Measurements from ENCODE around the gene FRMPD1.

Gene FRMPD1

GRCh38 chr9:37650299-37650872 is 368 bp upstream of the FRMPD1 start:
- peaks cover 27% of the 10 kb centered on the region for H3K27me3 ChIP-seq (ENCODE audit: control insufficient read depth, insufficient read depth, low read length)
- no peak for DNase-seq (ENCODE audit: low read depth, low spot score)
- no peaks in the 10 kb centered on the region for H3K36me3 ChIP-seq (ENCODE audit: control insufficient read depth, insufficient read depth, low read length)
- peaks cover 3% of the 10 kb centered on the region; the same call in 1 of the 2 replicates for H3K4me1 ChIP-seq (ENCODE audit: control insufficient read depth, insufficient read depth, low read length)
- H3K4me3 ChIP-seq (ENCODE audit: low read length) = peak overlapping the region; percentile 65; the same call in 1 of the 2 replicates
- no peaks in the 10 kb centered on the region for H3K9me3 ChIP-seq (ENCODE audit: control insufficient read depth, insufficient read depth, low read length)
- no peak overlapping the region for H3K27ac ChIP-seq (ENCODE audit: low read length)
- WGBS (ENCODE audit: insufficient coverage, insufficient read length) = no CpG with 5 or more reads among the region's 45 CpGs

GRCh38 chr9:37652261-37652660 is 1.5 kb downstream of the FRMPD1 start:
- Histone ChIP-seq H3K36me3 (ENCODE audit: control insufficient read depth, insufficient read depth, low read length) (no peaks in the 10 kb centered on the region), H3K4me1 (ENCODE audit: control insufficient read depth, insufficient read depth, low read length) (peaks cover 3% of the 10 kb centered on the region; the same call in 1 of the 2 replicates), H3K27me3 (ENCODE audit: control insufficient read depth, insufficient read depth, low read length) (peaks cover 27% of the 10 kb centered on the region), H3K27ac (ENCODE audit: low read length) (no peak overlapping the region), H3K4me3 (ENCODE audit: low read length) (no peak overlapping the region), H3K9me3 (ENCODE audit: control insufficient read depth, insufficient read depth, low read length) (no peaks in the 10 kb centered on the region)
- WGBS (ENCODE audit: insufficient coverage, insufficient read length) = no CpG with 5 or more reads among the region's 7 CpGs
- no peak for DNase-seq (ENCODE audit: low read depth, low spot score)

DNA sequence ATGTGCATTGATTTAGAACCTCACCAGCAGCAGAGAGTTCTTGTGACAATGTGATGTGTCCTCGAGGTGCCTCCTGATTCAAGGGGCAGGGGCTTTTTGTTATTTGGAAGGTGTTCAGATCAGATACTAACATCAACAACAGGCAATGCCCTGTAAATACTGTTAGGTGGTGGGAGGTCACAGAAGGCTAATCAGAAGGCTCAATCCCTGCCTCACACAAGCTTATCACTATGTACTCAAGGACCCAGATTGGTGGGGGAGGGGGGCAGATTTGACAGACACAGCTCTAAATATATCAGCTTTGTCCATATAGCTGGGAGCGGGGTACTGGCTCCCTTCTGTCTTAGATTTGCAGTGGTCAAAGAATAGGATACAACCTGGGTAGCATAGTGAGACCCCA is 2.6 kb downstream of the FRMPD1 start:
- Histone ChIP-seq H3K36me3 (ENCODE audit: control insufficient read depth, insufficient read depth, low read length) (no peaks in the 10 kb centered on the region), H3K27ac (ENCODE audit: low read length) (no peak overlapping the region), H3K4me1 (ENCODE audit: control insufficient read depth, insufficient read depth, low read length) (peaks cover 3% of the 10 kb centered on the region; the same call in 1 of the 2 replicates), H3K4me3 (ENCODE audit: low read length) (no peak overlapping the region), H3K27me3 (ENCODE audit: control insufficient read depth, insufficient read depth, low read length) (peaks cover 27% of the 10 kb centered on the region), H3K9me3 (ENCODE audit: control insufficient read depth, insufficient read depth, low read length) (no peaks in the 10 kb centered on the region)
- WGBS (ENCODE audit: insufficient coverage, insufficient read length) = no CpG with 5 or more reads among the region's 2 CpGs
- DNase-seq (ENCODE audit: low read depth, low spot score) = no peak

GRCh38 chr9:37656936-37657335 is 6.2 kb downstream of the FRMPD1 start:
- no peaks in the 10 kb centered on the region for H3K9me3 ChIP-seq (ENCODE audit: control insufficient read depth, insufficient read depth, low read length)
- peaks cover 10% of the 10 kb centered on the region for H3K27me3 ChIP-seq (ENCODE audit: control insufficient read depth, insufficient read depth, low read length)
- WGBS (ENCODE audit: insufficient coverage, insufficient read length) = no CpG with 5 or more reads among the region's 1 CpG
- no peaks in the 10 kb centered on the region for H3K4me1 ChIP-seq (ENCODE audit: control insufficient read depth, insufficient read depth, low read length)
- no peak overlapping the region for H3K4me3 ChIP-seq (ENCODE audit: low read length)
- H3K36me3 ChIP-seq (ENCODE audit: control insufficient read depth, insufficient read depth, low read length) = no peaks in the 10 kb centered on the region
- no peak for DNase-seq (ENCODE audit: low read depth, low spot score)
- H3K27ac ChIP-seq (ENCODE audit: low read length) = no peak overlapping the region

DNA sequence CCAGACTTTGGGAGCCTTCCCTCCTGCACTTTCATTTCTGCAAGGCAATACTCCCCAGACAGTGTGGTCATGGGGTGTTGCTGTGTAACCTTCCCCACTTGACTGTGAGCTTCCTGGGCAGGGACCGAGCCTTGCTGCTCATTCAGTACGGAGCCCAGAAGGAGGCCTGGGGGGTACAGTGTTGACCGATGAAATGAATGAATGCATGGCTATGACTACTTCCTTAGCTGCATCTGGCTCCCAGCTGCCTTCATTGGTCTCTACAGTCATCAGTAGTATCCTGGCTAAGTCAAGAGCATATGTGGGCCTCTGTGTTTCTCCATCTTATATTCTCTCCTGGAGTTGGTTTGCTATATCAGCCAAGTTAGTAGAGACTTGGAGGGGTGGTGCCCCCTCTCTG is 9.9 kb downstream of the FRMPD1 start:
- no peak for DNase-seq (ENCODE audit: low read depth, low spot score)
- Histone ChIP-seq H3K9me3 (ENCODE audit: control insufficient read depth, insufficient read depth, low read length) (no peaks in the 10 kb centered on the region), H3K27ac (ENCODE audit: low read length) (no peak overlapping the region), H3K4me3 (ENCODE audit: low read length) (no peak overlapping the region), H3K4me1 (ENCODE audit: control insufficient read depth, insufficient read depth, low read length) (no peaks in the 10 kb centered on the region), H3K36me3 (ENCODE audit: control insufficient read depth, insufficient read depth, low read length) (no peaks in the 10 kb centered on the region), H3K27me3 (ENCODE audit: control insufficient read depth, insufficient read depth, low read length) (no peaks in the 10 kb centered on the region)
- WGBS (ENCODE audit: insufficient coverage, insufficient read length) = no CpG with 5 or more reads among the region's 3 CpGs

DNA sequence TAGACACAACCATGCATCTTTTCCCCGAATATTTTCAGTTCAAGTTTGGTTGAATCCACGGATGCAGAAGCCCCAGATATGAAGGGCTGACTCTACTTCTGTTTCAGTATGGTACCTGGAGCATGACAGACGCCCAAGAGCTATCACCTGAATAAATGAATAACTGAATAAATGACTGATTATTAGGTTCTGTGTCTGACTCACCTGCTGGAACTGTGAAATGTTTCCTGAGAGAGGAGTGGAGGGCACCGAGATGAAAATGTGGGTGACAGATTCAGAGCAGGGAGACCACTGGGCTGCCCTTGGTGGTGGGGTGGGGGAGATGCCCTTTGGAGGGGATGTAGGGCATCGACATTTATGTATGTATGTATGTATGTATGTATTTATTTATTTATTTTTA is 13.2 kb downstream of the FRMPD1 start:
- DNase-seq (ENCODE audit: low read depth, low spot score) = no peak
- Histone ChIP-seq H3K27me3 (ENCODE audit: control insufficient read depth, insufficient read depth, low read length) (no peaks in the 10 kb centered on the region), H3K36me3 (ENCODE audit: control insufficient read depth, insufficient read depth, low read length) (no peaks in the 10 kb centered on the region), H3K4me1 (ENCODE audit: control insufficient read depth, insufficient read depth, low read length) (peaks cover 3% of the 10 kb centered on the region; the same call in 1 of the 2 replicates), H3K27ac (ENCODE audit: low read length) (no peak overlapping the region), H3K9me3 (ENCODE audit: control insufficient read depth, insufficient read depth, low read length) (no peaks in the 10 kb centered on the region), H3K4me3 (ENCODE audit: low read length) (no peak overlapping the region)
- WGBS (ENCODE audit: insufficient coverage, insufficient read length) = no CpG with 5 or more reads among the region's 5 CpGs

- H3K27ac ChIP-seq (ENCODE audit: low read length) = no peak overlapping the region
- H3K4me3 ChIP-seq (ENCODE audit: low read length) = no peak overlapping the region
- peaks cover 4% of the 10 kb centered on the region; the same call in 1 of the 2 replicates for H3K4me1 ChIP-seq (ENCODE audit: control insufficient read depth, insufficient read depth, low read length)
- DNase-seq (ENCODE audit: low read depth, low spot score) = no peak
- H3K27me3 ChIP-seq (ENCODE audit: control insufficient read depth, insufficient read depth, low read length) = no peaks in the 10 kb centered on the region
- H3K36me3 ChIP-seq (ENCODE audit: control insufficient read depth, insufficient read depth, low read length) = no peaks in the 10 kb centered on the region
- WGBS (ENCODE audit: insufficient coverage, insufficient read length) = no CpG with 5 or more reads among the region's 2 CpGs
- no peaks in the 10 kb centered on the region for H3K9me3 ChIP-seq (ENCODE audit: control insufficient read depth, insufficient read depth, low read length)
These were observed 17.0 kb downstream of the FRMPD1 start for GRCh38 chr9:37667706-37668105.

DNA sequence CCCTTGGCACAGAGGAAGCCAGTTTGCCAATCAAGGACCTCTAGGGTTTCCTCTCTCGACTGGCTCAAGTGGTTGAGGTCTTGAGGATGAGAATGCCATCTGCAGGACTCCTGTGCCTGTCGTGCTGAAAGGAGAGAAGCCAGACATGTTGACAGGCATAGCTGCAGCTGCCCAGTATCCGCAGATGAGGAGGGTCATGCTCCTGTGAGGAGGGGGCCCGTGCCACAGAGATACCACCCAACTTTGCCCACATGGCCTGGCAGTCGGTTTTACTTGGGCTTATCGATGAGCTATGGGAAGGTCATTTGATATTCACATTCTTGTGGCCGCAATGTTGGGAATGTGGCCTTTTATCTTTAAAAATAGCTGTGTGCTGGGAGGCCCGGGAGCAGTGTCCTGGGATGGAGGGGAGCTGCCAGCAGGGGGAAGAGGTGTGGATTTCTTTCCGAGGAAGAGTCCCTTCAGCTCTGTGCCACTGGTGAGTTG is 17.4 kb downstream of the FRMPD1 start:
- no CpG with 5 or more reads among the region's 9 CpGs for WGBS (ENCODE audit: insufficient coverage, insufficient read length)
- no peaks in the 10 kb centered on the region for H3K36me3 ChIP-seq (ENCODE audit: control insufficient read depth, insufficient read depth, low read length)
- DNase-seq (ENCODE audit: low read depth, low spot score) = no peak
- H3K27me3 ChIP-seq (ENCODE audit: control insufficient read depth, insufficient read depth, low read length) = no peaks in the 10 kb centered on the region
- peaks cover 4% of the 10 kb centered on the region; the same call in 1 of the 2 replicates for H3K4me1 ChIP-seq (ENCODE audit: control insufficient read depth, insufficient read depth, low read length)
- H3K27ac ChIP-seq (ENCODE audit: low read length) = no peak overlapping the region
- H3K9me3 ChIP-seq (ENCODE audit: control insufficient read depth, insufficient read depth, low read length) = no peaks in the 10 kb centered on the region
- H3K4me3 ChIP-seq (ENCODE audit: low read length) = no peak overlapping the region

DNA sequence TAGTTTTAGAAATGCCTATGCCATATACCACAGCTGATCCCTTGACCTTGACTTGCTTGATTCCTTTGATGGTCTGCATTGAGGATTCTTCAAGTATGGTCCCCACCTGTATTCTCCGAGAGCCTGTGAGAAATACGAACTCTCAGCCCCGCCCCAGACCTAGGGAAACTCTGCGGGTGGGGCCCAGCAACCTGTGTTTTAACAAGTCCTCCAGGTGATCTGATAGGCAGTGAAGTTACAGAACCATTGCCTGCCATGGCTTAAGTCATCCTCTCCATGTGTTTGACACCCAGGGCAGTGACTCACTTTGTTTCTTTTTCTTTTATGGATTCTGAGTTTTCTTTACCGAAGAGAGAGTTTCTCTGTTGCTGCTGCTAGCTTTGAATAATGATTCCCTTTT is 18.5 kb downstream of the FRMPD1 start:
- peaks cover 4% of the 10 kb centered on the region; the same call in 1 of the 2 replicates for H3K4me1 ChIP-seq (ENCODE audit: control insufficient read depth, insufficient read depth, low read length)
- H3K27me3 ChIP-seq (ENCODE audit: control insufficient read depth, insufficient read depth, low read length) = no peaks in the 10 kb centered on the region
- no peaks in the 10 kb centered on the region for H3K9me3 ChIP-seq (ENCODE audit: control insufficient read depth, insufficient read depth, low read length)
- no peaks in the 10 kb centered on the region for H3K36me3 ChIP-seq (ENCODE audit: control insufficient read depth, insufficient read depth, low read length)
- no peak overlapping the region for H3K27ac ChIP-seq (ENCODE audit: low read length)
- no peak for DNase-seq (ENCODE audit: low read depth, low spot score)
- no peak overlapping the region for H3K4me3 ChIP-seq (ENCODE audit: low read length)
- WGBS (ENCODE audit: insufficient coverage, insufficient read length) = no CpG with 5 or more reads among the region's 5 CpGs

- no peak for DNase-seq (ENCODE audit: low read depth, low spot score)
- no CpG with 5 or more reads among the region's 3 CpGs for WGBS (ENCODE audit: insufficient coverage, insufficient read length)
These were observed 24.9 kb downstream of the FRMPD1 start for GRCh38 chr9:37675661-37676060.

GRCh38 chr9:37676411-37676830 is 25.7 kb downstream of the FRMPD1 start:
- no peaks in the 10 kb centered on the region for H3K36me3 ChIP-seq (ENCODE audit: control insufficient read depth, insufficient read depth, low read length)
- no peaks in the 10 kb centered on the region for H3K27me3 ChIP-seq (ENCODE audit: control insufficient read depth, insufficient read depth, low read length)
- WGBS (ENCODE audit: insufficient coverage, insufficient read length) = no CpG with 5 or more reads among the region's 11 CpGs
- no peak overlapping the region for H3K4me3 ChIP-seq (ENCODE audit: low read length)
- no peak for DNase-seq (ENCODE audit: low read depth, low spot score)
- no peak overlapping the region for H3K27ac ChIP-seq (ENCODE audit: low read length)
- H3K9me3 ChIP-seq (ENCODE audit: control insufficient read depth, insufficient read depth, low read length) = no peaks in the 10 kb centered on the region
- no peaks in the 10 kb centered on the region for H3K4me1 ChIP-seq (ENCODE audit: control insufficient read depth, insufficient read depth, low read length)

More at GRCh38 chr9:37675661-37676060, 24.9 kb downstream of the FRMPD1 start:
- Histone ChIP-seq H3K4me3 (ENCODE audit: low read length) (no peak overlapping the region), H3K27ac (ENCODE audit: low read length) (no peak overlapping the region), H3K9me3 (ENCODE audit: control insufficient read depth, insufficient read depth, low read length) (no peaks in the 10 kb centered on the region), H3K36me3 (ENCODE audit: control insufficient read depth, insufficient read depth, low read length) (no peaks in the 10 kb centered on the region), H3K4me1 (ENCODE audit: control insufficient read depth, insufficient read depth, low read length) (no peaks in the 10 kb centered on the region), H3K27me3 (ENCODE audit: control insufficient read depth, insufficient read depth, low read length) (no peaks in the 10 kb centered on the region)
